GM08714 (cell line): ENCODE data around the gene KLF6.
A peak's percentile ranks its signal among the peaks of the same experiment; 100 is the strongest.

ENCODE experiments used
- H3K4me3 ChIP-seq: fragments of 200-500 bp; sonication (Bioruptor generic); 2 replicates; pipeline ENCODE4 v1.5.1; 2014; ENCODE audit warnings: mild to moderate bottlenecking, low read length, inconsistent platforms
- ZNF274 ChIP-seq: IDR thresholded peaks from 2 replicates; pipeline ENCODE4 v1.6.1; 2012; ENCODE audit warnings: mild to moderate bottlenecking, low read depth, low read length

KLF6 gene

DNA sequence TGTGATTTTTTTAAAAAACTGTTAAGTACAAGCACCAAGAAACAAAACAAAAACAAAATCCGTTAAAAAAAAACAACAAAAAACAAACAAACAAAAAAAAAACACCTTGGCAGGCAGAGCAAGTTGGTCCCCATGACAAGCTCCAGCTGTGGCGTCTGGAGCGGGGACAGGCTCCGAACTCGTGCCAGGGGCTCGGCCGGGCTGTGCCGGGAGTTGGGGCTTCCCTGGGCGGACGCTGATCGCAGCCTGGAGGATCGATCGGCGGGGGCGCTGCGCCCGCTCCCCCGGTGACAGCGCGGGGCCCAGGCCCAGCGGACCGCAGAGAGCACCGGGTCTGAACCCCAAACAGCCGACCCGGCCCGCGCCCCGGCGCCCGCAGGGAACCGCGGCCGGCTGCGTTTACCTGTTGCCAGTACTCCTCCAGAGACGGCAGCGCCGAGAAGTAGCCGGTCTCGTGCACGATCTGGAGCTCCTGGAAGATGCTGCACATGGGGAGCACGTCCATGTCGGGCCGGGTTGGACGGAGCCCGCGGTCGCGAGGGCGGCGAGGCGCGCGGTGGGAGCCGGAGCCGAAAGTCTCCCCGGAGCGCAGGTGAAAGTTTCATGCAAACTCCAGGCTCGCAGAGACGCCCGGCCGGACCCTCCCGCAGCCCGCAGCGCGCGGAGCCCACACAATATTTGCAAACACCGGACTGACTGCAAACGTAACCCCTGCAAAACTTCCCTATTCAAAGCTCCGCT is at the start of gene KLF6:
Gene KLF6, minus strand, starts transcription at position 700 of the 741 bp plus-strand sequence. Its CDS starts 195 bp downstream, at position 505.
- TF ChIP-seq ZNF274 = no peak
- peak within 1 kb of the TSS; percentile 92 for H3K4me3 ChIP-seq

DNA sequence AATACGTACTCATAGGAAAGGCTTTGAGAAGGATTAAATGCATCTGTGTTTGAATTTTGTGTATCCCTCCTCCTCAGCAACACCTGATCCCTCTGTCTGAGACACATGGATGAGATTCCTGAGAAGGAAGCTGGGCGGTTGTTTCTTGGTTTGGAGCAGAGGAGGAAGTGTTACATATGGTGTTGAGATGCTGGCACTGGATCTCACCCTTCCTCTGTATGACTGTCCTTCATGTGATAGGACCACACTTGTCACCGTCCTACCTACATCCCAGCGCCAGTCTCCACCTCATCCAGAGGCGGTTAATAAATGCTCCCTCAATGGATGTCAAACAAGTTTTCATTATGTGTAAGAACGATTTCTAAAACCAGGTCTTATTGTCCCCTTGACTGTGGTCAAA is 49.4 kb upstream of the KLF6 start:
- no peak overlapping the region for H3K4me3 ChIP-seq
- TF ChIP-seq ZNF274 = no peak

DNA sequence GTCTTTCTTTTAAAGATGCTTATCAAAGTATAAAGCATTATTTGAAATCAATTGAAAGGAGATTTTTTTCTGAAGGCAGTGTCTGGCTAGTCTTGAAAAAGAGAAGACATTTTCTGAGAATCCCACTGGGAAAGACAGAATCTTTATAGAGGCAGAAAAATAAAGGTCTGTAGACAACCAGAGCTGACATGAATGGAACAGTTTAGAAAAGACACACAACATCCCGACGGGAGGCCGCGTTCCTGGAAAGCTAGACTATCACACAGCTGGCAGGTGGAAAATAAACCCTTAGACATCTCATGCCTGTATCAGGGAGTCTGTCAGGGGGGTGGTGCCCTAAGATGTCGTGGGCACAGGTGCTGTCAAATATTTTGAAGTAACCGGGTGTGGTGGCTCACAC is 48.0 kb upstream of the KLF6 start:
- TF ChIP-seq ZNF274 = no peak
- no peak overlapping the region for H3K4me3 ChIP-seq

DNA sequence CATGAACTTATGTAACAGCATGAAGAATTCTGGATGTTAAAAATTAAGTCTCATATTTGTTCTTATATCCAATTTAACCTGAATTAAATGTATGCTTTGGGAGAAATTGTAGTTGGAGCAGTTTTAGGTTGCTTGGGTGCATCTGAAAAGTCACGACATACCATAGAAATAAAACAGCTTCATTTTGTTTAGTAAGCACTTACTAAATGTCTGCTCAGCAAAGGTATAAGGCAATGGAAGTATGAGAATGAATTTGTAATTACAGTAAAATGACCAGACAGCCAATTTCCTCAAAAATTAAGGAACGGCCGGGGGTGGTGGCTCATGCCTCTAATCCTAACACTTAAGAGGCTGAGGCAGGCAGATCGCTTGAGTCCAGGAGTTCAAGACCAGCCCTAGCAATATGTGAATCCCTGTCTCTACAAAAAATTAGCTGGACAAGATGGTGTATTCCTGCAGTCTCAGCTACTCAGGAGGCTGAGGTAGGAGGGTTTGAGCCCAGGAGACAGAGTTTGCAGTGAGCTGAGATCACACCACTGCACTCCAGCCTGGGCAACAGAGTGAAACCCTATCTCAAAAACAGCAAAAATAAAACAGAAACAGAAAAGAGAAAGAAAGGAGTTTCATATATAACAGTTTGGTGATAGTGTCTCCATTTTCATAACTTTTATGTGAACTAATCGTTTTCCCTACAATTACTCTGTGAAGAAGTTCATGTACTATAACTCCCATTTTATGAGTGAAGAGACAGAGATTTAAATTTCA is 47.2 kb upstream of the KLF6 start:
- TF ChIP-seq ZNF274 = no peak
- H3K4me3 ChIP-seq = no peak overlapping the region; the same call in 1 of the 2 replicates

DNA sequence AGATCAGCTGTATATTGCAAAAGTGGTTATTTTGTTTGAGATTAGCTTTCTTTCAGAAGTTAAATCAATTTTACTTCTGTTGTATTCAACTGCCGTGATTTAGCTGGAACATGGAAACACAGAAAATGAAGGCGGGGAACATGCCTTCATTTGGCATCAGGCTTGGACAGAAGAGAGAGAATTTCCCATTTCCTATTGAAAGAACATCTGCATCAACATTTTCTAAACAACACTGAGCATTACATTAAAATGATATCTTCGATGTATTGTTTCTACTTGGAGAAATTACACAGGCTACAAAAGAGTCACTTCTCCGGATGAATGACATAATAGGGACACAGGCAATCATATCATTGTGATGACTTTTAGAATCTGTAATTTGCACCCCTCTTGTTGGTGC is 46.6 kb upstream of the KLF6 start:
- H3K4me3 ChIP-seq = no peak overlapping the region
- no peak for TF ChIP-seq ZNF274

DNA sequence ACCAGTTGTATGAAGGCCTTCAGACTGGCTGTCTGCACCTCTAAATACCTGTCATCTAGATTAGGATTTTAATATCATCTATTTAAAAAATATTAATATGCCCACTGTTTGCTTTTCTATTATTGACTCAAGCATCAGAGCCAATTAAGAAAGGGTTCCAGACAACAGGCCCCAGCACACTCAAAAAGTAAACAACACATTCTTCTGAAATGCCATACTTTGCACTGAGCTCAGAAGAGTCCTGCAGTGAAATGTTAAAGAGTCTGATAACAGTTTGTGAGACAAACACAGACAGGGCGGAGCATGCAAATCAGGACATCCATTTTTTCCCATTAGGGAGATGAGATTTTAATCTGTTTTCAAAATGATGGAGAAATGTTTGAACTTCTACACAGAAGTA is 45.9 kb upstream of the KLF6 start:
- no peak overlapping the region for H3K4me3 ChIP-seq
- TF ChIP-seq ZNF274 = no peak

DNA sequence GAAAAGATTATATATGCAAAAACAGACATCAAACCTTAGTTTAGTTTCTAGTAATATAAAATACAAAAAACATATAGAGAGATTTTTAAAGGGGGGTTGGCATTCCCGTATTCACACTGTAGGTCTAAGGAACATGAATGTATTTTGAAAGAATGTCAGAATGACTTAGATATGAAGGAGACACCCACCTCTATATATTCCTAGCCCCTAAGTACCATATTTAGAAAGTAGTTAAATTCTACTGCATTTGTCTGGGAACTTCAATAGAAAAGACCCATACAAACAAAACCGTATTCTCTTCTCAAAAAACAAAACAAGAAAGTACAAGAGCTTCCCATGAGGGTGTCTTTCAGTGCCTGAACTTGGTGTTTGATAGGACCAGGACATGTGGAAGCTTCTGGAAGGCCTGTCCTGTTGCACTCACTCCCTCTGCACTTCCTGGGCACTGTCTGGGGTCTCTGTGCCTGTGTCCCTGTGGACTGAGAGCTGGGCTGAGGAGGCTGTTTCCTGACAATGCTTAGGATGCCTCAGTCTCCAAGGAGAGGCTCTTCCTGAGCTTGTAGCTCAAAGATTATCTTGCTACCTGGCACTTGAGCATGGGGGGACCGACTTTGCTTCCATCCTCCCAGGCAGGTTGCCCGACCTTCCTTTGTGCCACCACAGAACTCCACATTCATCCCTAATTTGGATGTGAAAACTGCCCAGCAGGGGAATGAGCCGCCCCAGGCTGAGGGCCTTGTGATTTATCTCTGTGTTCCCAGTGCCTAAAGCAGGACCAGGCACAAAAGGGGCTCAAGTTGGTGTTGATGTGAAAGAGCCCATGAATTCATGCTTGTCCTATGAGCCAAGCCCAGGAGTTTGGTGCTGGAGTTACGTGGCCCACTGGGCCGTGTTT is 44.4 kb upstream of the KLF6 start:
- no peak for TF ChIP-seq ZNF274
- no peak overlapping the region for H3K4me3 ChIP-seq

DNA sequence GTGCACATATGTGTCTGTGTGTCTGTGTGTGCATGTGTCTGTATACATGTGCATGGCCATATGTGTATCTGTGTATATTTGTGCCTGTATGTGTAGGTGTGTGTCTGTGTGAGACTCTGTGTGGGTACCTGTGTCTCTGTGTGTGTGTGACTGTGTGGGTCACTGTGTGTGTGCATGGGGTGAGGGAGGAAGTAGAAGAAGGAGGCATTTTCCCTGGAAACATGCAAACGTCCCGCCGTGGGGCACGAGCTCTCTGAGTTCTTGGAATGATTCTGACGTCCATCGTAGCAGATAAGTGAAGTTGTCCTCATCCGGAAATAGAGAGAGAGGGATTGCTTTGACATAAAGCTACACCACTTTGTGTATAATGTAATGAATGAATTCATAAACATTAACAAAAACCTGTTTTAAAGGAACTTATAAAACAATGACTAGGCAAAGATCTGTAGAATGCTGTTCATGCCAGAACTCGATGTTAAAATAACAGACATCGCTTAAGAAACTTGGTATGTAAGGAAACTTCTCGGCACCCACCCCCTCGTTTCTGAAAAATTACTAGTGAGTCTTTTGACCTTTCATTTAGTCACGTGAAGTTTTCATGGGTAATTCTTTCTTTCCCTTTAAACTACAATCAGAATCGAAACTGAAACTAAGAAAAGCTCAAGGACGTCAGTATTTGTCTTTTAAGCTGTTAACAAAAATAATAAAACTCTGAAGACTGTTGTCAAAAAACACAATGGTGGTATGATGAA is 43.6 kb upstream of the KLF6 start:
- H3K4me3 ChIP-seq = no peak overlapping the region

DNA sequence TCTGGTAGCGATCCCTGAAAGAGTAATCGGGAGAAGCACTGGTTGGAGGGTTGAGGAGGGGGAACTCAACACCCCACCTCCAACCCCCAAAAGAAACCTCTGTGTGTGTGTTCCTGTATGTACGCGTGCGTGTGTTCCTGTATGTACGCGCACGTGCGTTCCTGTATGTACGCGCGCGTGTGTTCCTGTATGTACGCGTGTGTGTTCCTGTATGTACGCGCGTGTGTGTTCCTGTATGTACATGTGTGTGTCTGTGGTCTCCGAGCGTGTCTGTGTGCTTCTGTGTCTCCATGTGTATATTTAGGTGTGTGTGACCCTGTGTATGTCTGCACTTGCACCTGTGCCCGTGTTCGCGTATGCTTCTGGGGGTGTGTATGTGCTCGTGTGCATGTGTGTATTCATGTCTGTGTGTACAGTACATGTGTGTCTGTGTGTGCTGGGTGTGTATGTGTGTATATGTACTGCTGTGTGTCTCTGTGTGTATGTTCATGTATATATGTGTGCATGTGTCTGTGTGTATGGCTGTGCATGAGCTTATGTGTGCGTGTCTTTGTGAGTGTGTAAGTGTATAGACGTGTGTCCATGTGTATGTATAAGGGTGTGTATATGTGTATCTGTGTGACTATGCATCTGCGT is 42.9 kb upstream of the KLF6 start:
- H3K4me3 ChIP-seq = no peak overlapping the region
- TF ChIP-seq ZNF274 = no peak

More for the DNA sequence above, 43.6 kb upstream of the KLF6 start:
- no peak for TF ChIP-seq ZNF274

DNA sequence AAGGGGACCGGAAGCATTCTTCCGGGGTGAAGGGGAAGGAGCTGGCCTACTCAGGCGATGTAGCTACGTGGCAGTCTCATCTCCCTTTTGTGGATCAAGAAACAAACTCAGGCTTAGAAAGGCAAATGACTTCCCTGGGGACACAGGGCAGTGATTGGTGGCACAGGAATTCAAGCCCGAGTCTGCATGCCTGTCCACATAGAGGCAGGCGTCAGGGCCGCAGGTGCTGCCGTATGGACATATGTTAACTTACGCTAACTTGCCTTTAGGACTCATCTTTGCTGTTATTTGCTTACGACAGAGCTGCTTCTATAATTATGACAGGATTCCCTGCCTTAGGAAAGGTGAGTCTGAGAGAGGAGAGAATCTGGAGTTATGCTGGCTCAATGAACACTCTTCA is 42.3 kb upstream of the KLF6 start:
- H3K4me3 ChIP-seq = no peak overlapping the region
- no peak for TF ChIP-seq ZNF274

DNA sequence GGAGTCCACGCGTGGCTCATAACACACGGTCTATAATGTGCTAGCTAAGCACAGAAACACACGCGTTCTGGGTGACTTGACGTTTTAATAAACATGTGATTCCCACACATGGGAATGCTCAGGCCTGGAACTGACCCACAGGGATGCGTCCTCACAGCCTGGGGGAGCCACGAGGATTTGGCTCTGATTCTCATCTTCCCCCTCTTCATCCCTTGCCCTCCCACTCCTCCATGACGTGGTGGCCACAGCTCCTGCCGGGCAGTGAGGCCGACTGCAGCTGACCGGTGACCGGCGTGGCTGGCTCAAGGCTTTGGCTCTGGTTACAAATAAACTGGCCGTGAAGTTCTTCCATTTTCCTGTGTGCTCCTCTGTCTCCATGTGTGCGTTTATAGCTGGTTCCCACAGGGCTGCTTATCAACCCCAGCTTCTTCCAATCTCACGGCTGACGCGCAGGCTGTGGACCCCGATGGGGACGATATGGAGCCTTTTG is 40.9 kb upstream of the KLF6 start:
- no peak overlapping the region for H3K4me3 ChIP-seq
- no peak for TF ChIP-seq ZNF274

DNA sequence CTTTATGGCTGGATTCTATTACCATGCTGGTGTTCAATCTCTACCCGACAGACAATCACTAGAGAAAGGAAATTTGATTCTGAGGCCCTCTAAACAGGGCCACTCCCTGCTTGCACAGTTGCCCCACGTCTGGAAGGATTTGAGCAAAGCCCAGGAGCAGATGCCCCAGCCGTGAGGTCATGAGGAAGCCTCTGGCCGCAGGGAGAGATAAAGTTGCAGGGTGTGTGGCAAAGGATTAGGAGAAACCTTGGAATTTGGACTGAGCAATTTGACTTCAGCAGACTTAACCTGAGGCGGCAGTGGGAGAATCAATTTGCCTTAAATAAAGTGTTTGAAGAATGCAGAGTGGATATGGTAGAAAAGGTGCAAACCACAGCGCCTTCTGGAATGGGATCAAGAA is 40.2 kb upstream of the KLF6 start:
- TF ChIP-seq ZNF274 = no peak
- H3K4me3 ChIP-seq = no peak overlapping the region
